Mucosa of gallbladder (tissue), 1 donor: ENCODE data around the gene ARL16. TPM values are rescaled to one million over a fixed set of nuclear protein-coding genes. Genes with fewer than 3 reads are reported as not detected.

Source experiments
- DNase-seq: peaks from one replicate; pipeline ENCODE4 v3.0.0-alpha.2; 2020; ENCODE audit warnings: low spot score
- total RNA-seq: library from RNA; stranded (reverse); gene quantifications from one replicate; pipeline ENCODE4 v1.2.1, GENCODE V29; 2021
- donor health status: DM: no; HTN: no; CAD: no.

ARL16 gene
- total RNA-seq, 1 donor from 2014 or later, result 37.6 TPM

DNA sequence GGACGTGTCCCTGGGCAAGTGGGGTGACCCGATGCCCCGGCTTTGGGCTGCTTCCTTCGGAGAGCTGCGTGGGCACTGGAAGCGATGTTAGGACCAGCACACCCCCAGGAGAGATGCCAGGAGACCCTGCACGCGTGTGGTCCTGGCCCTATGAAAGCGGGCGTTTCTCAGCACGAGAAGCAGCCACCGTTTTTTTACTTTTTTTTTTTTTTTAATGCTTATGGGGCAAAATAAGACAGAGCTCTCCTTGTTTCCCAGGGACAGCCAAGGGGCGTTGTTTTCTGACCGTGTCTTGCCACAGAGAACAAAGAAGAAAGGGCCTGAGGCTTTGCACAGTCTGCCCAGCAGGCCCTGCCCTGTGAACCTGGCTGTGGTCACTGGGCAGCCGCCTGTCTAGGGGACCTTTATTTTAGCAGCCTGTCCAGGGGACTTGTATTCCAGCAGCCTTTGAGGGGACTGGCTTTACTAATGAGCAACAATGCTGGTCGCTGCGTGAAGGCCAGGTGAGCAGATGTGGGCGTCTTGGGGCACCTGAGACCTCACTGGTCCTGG, 29.5 kb upstream of the ARL16 start:
- no peak for DNase-seq

DNA sequence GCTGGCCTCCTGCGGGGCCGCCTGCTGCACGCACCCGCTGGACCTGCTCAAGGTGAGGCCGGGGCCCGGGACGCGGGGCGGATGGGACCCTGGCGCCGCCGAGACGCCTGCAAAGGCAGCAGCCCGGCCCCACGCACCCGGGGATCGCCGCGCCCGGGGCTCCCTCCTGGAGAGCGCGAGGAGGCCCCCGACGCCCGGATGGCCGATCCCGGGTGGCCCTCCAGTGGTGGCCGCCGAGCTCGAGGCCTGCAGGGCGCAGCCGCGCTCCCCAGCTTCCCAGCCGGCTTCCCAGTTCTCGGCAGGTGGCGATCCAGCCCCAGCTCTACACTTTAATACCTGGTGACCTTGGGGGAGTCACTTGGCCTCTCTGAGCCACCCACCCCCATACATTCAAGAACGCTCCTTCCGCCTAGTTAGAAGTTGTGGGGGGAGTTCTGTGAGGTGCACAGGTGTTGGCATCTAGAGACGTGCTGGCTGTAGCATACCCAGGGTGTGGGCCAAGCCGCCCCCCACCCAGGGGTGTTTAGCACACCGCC, 28.9 kb upstream of the ARL16 start:
- no peak for DNase-seq

DNA sequence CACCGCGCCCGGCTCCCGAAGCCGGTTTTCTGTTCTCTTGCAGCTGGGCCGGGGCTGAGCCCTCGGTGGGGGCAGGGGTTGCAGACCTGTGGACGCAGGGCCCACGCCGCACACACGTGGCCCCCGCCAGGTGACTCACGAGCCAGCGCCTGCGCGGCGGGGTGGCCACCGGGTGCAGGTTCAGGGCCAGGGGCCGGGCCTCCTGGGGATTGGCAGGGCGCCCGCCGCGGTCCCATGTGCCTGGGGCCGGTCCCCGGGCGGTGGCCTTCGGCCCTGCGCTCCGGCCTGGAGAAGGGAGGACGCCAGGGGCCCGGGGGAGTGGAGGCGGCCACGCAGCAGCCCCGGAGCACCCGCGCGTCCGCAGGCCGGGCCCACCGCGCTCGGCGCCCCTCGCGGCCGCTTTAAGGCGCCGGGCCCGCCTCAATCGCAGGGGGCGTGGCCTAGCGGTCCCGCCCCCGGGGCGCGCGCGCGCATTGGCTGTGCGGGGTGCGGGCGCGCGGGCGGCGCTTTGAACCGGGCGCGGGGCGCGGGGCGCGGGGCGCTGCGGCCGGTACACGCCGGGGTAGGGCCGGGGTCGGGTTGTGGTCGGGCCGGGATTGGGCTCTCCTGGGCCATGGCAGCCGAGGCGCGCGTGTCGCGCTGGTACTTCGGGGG, 28.3 kb upstream of the ARL16 start, which contains the start of gene SLC25A10:
Gene SLC25A10 (plus strand): TSS at position 471 of the 654 bp plus-strand sequence. CDS start 143 bp downstream, at position 614.
- peak; percentile 77 for DNase-seq

DNA sequence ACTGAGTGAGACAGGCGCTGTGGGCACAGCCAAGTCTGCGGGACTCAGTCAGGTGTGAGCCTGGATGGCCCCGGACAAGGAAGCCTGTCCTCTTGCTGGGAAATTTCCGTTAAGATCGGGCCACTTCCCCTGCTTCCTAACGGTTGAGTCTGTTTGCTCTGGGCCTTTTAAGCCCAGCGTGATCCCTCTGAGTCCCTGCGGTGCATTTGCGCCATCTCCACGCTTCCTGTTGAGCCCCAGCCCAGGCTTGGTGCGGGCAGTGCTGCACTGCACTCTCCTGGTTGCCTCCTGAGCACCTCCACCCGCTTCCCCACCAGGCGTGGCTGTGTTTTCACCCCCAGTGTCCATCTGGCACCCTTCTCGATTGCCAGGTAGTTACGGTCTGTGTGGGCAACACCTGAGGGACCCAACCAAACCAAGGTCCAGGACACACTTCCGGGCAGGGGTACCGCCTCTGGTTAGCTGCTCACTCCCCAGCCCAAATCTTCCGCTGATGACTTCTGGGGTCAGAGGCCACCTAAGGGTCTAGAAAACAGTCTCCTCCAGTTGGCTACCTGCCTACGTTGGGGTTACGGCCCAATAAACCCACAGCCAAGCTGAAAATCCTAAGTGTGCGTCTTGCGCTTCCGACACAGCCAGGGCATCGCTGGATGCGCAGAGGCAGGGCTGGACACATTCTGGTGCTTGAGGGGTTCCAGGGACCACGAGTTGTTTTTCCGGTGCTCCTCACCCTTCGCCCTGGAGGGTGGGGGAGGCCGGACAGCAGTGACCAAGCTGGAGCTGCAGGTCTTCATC, 27.1 kb upstream of the ARL16 start:
- DNase-seq, result no peak

DNA sequence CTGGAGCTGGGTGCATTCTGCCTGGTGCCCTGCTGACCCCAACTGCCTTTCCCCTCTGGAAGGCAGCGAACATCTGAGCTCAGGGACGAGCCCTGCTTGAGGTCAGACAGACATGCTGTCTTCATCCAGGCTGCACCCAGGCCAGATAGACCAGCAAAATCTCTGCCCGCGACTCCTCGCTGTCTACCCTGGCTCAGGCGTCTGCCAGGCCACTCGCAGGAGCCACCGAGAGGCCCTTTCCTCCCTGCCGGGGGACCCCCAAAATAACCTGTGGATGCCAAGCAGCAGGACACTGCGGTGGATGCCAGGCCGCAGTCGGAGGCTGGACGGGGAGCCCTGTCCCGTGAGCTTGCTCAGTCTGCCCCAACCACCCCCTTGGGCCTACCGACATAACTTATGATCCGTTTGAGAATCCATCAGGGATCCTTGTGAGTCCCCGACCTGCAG, 25.2 kb upstream of the ARL16 start:
- no peak for DNase-seq

DNA sequence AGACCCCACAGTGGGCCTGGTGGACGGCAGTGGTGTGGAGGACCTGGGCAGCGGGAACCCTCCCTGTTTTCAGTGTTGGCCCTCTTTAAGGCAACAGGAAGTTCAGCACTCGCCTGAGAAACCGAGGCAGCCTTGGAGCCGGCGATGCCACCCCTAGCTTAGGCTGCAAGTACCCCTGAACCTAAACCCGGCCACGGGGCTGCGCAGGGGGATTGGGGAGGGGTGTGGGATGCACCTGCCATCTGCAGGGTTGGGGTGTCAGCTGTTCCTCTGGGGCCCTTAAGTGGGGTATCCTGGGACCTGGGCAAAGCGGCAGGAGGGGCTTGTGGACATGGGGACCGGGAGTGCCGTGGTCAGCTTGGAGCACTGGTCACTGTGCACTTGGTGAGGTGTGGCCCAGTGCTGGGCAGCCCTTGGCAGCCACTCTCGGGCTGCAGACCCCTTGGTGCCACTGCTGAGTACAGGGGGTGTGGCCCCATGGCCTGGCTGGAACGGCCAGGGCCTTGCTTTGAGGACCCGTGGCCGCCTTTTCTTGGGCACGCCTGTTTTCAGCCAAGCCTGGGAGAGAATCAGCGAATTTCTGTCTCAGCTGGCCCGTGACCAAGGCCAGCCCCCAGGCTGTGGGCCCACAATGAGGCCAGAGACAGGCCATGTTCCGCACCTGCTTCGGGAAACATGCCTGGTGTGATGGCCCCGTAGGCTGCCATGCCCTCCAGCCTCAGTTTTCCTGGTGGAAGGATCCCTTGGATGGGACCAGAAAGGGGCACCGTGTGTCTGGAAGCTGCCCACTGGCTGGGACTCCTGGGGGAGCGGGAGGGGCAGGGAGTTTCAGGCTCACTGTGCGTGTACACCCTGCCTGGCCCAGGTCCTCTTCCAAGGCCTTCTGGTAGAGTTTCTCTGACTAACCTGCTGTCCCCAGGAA, 24.4 kb upstream of the ARL16 start:
- DNase-seq, result no peak

DNA sequence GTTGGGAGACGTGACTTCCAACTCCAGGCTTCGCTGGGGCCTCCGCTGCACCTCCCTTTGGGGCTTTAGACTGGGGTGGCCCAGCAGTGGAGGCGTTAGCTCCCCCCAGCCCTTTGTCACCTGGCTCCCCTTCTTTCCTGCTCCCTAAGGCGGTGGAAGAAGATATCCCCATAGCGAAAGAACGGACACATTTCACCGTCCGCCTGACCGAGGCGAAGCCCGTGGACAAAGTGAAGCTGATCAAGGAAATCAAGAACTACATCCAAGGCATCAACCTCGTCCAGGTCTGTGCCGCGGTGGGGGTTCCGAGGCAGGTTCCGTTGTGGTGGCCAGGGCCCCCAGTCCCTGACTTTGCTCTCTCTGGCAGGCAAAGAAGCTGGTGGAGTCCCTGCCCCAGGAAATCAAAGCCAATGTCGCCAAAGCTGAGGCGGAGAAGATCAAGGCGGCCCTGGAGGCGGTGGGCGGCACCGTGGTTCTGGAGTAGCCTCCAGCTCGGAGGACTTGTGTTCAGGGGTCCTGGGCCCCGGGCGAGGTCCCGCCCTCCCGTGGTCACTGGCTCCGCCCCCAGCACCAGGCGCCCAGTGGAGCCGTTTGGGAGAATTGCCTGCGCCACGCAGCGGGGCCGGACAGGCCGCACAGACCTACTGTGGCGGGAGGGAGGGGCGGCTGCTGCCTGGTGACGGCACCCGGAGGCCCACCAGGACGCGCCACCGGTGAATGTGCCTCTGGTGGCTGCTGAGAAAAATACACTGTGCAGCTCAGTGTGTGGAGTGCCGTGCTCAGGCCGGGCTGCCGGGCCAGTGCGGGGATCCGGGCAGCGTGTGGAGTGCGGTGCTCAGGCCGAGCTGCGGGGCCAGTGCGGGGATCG, 23.4 kb upstream of the ARL16 start:
- DNase-seq, result no peak

DNA sequence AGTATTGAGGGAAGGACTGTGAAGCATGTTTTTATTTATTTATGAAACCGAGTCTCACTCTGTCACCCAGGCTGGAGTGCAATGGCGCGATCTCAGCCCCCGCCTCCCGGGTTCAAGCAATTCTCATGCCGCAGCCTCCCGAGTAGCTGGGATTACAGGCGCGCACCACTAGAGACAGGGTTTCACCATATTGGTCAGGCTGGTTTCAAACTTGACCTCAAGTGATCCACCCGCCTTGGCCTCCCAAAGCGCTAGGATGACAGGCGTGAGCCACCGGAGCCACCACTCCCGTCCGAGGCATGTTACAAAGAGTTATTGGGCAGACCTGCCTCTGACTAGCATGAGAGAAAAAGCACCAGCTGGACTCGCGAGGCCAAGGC, 22.6 kb upstream of the ARL16 start:
- no peak for DNase-seq

DNA sequence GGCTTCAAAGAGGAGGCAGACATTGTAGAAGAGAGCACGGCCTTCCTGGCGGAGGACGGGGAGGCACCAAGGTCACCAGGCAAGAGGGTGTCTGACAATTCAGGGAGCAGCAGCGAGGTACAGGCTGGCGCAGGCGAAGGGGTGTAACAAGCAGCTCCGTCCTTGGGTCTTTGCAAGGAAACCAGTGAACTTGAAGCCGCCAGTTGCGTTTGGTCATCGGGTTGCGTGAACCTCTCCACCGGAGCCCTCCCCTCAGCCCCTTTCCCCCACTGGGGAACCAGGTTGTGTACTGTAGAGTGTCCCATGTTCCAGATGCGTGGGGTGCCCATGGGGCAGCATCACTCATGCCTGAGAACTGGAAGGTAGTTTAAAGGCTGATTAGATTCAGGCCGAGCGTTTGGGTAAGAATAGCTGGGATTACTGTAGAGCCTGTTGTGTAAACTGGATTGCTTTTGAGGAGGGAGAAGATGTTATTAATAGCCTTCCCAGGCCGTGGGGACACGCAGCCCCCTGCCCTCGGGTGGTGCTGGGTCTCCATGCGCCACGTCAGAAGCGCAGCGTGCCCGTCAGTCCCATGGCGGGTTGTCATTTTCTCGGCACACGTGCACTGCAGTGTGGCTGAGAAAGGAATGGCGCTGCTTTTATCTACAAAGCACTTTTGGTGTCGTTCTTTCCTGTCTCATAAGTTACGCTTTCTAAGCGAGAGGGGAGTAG, 22.1 kb upstream of the ARL16 start:
- DNase-seq, result no peak

DNA sequence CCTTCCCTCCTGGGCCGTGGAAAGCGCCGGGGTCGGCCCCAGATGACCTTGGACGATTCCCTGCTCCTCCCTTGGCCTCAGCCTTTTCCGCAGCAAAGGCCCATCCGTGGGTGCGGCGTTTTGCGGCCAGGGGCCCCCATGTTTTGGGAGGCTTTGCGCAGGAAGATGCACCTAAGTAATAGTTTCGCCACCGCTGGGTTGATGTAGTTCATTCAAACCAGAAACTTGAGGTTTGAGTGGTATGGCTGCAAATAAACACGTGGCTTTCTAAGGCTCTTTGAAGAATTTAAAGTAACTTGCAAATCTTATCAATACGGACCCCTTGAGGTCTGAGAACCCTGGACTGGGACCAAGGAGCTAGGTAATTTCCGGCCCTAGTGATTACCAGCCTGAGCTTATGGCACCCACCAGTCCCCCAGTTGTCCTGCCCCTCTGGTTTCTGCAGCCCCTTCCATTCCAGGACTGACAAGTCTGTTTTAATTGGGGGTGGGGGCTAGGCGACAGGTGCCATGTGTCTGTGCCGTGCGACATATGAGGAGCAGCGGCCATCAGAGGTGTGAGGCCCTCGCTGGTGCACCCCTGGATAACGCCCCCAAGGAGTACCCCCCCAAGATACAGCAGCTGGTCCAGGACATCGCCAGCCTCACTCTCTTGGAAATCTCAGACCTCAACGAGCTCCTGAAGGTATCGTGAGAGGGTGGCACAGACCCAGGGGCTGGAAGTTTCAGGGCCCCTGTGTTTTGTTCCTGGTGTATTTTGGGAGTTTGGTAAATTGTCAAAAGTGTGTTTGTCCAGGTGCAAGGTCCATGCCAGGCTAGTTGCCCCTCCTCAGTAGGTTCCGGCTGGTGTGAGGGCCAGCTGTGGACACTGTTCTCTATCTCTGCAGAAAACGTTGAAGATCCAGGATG, 20.4 kb upstream of the ARL16 start:
- DNase-seq, result no peak

DNA sequence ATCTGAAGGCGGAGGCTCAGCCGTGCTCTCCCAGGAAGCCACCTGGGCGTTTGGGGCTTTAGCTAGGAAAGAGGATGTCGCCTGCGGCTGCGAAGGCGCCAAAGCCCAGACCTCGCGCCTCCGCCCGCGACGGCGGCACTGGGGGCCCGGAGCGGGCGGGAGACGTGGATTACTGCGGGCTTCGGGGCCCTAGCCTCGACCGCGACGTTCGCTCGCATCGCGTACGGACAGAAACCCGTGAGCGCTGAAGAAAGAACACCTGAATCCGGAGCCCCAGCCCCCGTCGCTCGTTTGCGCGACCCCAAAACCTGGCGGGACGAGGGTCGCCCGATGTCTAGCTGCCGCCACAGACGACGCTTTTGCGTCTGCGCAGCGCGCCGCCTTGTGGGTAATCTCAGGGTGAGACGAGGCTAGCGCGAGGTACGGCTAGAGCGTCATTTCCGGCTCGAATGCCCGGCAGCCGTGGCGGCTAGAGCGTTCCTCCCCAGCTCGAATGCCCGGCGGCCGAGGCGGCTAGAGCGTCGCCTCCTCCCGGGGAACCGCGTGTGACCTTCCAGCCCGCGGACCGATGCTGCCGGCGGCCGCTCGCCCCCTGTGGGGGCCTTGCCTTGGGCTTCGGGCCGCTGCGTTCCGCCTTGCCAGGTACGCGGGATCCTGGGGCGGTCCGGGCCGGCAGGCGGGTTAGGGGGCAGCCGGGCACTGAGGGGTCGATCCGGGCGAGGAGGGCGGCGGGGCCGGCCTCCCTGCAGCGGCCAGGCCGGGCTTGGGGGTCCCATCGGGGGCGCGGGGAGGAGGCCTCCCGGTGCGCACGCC, 19.5 kb upstream of the ARL16 start, which contains the start of gene MRPL12:
Gene MRPL12 (plus strand): TSS at position 434 of the 813 bp plus-strand sequence. CDS start 135 bp downstream, at position 569.
- DNase-seq, result peak; percentile 94

DNA sequence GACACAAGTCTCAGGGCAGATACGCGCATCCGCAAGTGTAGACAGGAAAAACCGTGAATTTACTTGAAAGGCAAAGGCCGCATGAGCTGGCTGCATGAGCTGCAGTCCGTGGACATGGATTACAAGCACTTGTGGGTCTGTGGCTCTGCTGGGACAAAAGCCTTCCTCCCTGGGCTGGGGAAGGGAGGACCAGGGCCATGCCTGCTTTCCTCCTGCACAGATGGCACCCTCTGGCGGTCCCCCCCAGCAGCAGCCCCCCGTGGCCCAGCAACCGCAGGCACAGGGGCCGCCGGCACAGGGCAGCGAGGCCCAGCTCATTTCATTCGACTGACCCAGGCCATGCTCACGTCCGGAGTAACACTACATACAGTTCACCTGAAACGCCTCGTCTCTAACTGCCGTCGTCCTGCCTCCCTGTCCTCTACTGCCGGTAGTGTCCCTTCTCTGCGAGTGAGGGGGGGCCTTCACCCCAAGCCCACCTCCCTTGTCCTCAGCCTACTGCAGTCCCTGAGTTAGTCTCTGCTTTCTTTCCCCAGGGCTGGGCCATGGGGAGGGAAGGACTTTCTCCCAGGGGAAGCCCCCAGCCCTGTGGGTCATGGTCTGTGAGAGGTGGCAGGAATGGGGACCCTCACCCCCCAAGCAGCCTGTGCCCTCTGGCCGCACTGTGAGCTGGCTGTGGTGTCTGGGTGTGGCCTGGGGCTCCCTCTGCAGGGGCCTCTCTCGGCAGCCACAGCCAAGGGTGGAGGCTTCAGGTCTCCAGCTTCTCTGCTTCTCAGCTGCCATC, 17.9 kb upstream of the ARL16 start:
- no peak for DNase-seq

DNA sequence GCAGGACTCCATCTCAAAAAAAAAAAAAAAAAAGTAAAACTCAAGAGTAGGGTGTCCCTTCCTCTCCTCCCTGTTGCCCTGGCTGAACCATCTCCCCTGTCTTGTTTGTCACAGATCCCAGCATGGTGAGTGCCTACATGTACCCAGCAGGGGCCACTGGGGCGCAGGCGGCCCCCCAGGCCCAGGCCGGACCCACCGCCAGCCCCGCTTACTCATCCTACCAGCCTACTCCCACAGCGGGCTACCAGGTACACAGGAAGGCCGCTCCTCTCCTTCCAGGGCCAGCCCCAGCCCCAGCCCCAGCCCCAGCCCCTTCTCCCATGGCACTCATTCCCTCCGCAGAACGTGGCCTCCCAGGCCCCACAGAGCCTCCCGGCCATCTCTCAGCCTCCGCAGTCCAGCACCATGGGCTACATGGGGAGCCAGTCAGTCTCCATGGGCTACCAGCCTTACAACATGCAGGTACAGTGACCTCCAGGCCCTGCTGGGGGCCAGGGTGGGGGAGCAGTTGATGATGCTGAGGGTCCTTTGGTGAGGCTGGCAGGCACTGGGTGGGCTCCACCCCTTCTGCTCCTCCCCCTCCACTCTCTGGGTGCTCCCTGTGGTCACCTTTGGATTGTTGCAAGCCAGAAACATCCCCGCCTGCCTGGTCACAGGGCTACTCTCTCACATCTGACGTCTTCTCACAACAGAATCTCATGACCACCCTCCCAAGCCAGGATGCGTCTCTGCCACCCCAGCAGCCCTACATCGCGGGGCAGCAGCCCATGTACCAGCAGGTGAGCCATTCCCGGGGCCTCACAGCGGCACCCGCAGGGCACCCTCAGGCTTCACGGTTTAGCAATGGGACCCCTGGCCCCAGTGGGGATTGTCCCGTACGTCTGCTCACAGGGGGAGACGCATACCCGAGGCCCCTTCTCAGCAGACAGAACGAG, 17.0 kb upstream of the ARL16 start:
- no peak for DNase-seq

DNA sequence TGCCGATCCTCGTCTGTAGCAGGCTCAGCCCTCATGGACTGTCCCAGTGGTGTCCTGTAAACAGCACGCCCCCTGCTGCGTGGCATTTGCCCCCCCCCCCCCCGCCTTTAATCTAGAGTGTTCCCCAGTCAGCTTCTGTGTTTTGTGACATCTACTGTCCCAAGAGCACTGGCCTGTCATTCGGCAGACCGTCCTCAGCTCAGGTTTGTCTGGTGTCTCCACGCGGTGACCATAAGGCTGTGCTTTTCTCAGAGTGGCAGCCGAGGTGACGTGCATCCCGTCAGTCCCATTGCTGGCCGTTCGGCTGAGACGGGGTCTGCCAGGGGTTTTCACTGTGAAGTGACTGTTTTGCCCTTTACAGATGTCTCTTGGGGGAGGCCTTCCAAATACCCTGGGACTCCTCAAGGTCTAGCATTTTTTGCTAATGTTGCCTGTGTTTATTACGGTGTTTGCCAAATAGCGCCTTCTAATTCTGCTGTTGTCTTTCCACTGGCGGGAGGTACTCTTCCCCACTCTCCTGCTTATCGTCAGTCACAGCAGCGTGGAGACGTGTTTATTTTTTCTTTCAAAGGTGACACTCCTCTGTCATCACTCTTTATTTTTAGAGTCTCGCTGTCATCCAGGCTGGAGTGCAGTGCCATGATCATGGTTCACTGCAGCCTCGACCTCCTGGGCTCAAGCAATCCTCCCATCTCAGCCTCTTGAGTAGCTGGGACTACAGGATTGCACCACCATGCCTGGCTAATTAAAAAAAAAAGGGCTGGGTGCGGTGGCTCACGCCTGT, 13.9 kb upstream of the ARL16 start:
- no peak for DNase-seq
